Left kidney (tissue), 2 donors: ENCODE data around the gene BRME1. TPM values are rescaled to one million over a fixed set of nuclear protein-coding genes. Genes with fewer than 3 reads are reported as not detected.
A peak's percentile ranks its signal among the peaks of the same experiment; 100 is the strongest.

Source experiments
- DNase-seq: peaks from one replicate; pipeline ENCODE4 v3.0.0-alpha.2; 2013
- polyA plus RNA-seq: library from polyadenylated mRNA; unstranded; fragments of 120-200 nt; gene quantifications from one replicate; pipeline ENCODE4 v1.2.1, GENCODE V29; 2013; ENCODE audit not compliant: insufficient read length

BRME1 gene
- polyA plus RNA-seq, 1 donor: 6.8 TPM

- no peak for DNase-seq
Measured at GRCh38 chr19:13888281-13888680, 17.6 kb downstream of the BRME1 start.

- DNase-seq: no peak
Measured at GRCh38 chr19:13887517-13887916, 18.4 kb downstream of the BRME1 start.

- no peak for DNase-seq
Measured at GRCh38 chr19:13887018-13887436, 18.9 kb downstream of the BRME1 start.

DNA sequence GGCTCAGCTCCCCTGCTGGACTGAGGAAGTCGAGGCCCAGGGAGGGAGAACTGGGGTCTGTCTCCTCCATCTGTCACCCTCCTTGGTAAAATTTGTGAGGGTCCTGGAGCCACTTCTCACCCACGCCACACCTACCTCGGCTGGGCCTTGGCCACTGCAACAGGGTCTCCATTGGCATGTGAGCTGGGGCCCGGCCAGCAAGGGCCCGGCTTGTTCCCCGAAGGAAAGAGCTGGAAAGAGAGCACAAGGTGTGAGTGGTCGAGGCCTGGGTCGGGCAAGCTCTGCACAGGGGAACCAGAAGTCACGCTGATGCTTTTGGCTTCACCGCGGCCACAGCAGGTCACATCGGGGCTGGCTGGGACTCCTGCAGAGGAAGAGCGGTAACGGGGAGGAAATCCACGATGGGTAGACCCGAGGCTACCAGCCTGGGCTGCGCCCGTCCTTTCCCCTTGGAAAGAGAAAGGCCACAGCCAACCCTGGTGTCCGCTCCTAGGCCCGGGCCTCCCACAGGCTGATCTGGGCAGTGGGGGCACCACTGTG, 20.0 kb downstream of the BRME1 start:
- DNase-seq: no peak

- no peak for DNase-seq
Measured at GRCh38 chr19:13884726-13885591, 21.0 kb downstream of the BRME1 start.

DNA sequence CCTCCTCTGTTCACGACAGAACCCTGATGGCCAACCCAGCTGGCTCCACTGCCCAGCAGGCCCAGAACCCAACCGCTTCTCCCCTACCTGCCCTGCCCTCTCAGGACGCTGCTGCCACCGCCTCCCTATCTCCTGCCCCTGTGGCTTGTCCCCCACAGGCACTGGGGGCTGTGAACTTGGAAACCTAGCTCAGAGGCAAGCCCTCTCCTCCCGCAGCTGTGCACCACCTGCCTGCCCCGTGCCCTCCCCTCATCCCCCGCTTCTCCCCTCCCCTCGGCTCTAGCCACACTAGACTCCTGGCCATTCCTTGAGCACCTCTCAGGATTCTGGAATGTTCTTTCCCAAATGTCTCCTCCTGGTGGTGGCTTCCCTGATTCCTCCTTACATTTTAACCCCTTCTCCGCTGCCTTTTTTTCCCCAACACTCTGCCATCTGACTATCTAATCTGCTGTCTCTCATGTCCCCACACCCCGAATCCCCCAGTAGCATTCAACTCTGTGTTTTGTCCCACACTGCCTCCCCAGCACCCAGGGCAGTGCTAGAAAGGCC, 22.3 kb downstream of the BRME1 start:
- DNase-seq: no peak

DNA sequence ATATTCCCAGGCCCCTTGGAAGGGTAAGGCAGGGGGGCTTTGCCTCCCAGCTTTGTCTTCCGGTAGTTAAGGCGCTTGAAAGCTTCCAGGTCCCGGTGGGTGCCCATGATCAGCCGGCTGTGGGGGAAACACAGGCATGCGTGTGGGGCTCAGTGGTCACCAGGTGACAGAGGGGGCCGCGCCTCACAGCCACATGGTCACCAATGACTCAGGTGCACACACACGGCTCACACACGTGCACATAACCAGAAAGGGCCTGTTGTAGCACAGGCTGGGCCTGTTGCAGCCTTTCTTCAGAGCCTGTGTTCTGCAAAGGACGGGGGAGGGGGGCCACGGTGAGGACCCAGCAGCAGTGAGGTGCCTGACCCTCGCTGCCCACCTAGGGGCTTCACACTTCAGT, 23.1 kb downstream of the BRME1 start:
- DNase-seq: no peak

- no peak for DNase-seq
Measured at GRCh38 chr19:13882419-13882795, 23.5 kb downstream of the BRME1 start.

- no peak for DNase-seq
Measured at GRCh38 chr19:13881692-13882418, 24.1 kb downstream of the BRME1 start.

DNA sequence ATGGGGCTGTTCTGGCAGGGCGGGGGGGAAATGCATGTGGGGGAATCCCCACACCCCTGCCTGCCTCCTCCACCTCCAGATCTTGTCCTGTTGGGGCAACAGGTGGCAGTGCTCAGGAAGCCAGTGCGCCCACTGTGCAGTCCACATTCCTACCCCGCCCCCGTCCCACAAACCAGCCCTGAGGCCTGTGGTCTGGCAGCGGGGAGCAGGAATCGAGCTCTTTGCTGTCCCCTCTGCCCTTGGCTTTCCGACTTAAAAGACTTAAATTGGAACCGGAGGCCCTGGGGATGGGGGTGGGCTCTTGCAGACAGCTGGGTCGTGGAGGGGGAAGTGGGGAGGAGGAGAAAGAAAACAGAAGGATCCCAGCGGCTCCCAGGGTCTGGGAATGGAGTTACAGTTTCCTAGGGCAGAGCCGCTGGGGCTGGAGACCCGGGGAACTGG, 24.6 kb downstream of the BRME1 start:
- no peak for DNase-seq

DNA sequence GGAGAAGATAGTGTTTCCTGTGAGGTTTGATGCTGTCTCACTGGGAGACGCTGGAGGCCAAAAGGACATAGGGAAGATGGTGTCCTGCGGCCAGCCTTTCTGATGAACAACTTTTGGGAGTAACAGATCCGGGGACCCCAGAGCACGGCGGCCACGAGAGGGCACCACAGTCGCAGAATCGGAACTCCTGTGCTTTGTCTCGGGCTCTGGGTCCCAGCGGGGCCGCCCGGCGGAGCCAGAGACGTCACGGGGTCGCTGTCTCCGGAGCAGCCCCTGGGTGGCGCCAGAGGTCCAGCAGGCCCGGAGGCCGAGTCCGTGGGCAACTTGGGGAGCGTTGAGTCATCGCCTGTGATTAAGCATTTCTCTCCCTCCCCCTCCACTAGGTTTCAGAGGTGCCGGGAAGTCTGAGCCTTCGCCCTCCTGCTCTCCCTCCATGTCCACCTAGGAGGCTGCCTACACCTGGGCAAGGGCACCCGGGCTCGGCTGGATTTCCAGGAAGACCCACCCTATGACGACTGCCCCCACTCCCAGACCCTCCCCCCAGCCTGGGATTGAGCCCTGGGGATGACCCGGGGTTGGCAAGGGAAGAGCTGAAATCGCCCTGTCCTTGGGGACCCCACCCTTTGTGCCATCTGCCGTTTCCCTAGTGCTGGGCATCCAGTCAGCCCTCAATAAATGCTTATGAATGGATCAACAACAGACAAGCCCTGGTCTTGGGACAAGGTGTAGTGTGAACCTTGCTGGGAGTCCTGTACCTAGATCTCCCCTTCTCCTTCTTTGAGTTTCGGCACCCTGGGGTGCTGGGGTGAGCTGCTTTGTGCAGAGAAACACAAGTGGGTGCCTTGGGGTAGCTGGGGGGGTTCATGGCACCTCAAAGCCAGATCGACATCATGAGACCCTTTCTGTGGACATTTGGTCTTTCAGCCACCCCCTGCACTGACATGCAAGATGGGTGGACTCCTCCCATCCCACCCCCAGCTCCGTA, 25.6 kb downstream of the BRME1 start:
- peak; percentile 92 for DNase-seq

- no peak for DNase-seq
Measured at GRCh38 chr19:13877303-13877702, 28.6 kb downstream of the BRME1 start.

GRCh38 chr19:13876834-13877233, 29.1 kb downstream of the BRME1 start, which contains the start of gene NANOS3:
Gene NANOS3, plus strand, starts transcription at chr19:13877134. Its CDS starts 115 bp downstream, at chr19:13877249.
- no peak for DNase-seq

- no peak for DNase-seq
Measured at GRCh38 chr19:13875824-13876223, 30.1 kb downstream of the BRME1 start.

GRCh38 chr19:13873834-13874515, 31.9 kb downstream of the BRME1 start:
- DNase-seq: no peak

- DNase-seq: no peak
Measured at GRCh38 chr19:13872695-13873389, 33.1 kb downstream of the BRME1 start.

GRCh38 chr19:13872339-13872694, 33.6 kb downstream of the BRME1 start:
- DNase-seq: no peak

DNA sequence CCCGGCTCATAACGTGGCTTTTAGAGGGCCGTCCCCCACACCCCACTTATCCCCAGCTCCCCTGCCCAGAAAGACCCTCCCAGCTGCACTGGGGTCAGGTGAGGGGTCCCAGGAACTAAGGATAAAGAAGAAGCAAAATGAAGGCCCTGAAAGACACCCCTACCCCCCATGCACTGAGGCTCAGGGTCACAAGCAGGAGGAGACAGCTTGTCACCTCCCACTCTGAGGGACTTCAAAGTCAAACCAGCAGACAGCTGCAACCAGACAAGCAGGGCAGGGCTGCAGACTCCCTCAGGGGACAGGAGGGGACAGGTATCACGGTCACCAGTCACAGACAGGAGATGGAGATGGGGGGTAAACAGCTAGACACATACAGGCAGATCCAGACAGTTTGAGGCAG, 35.0 kb downstream of the BRME1 start:
- no peak for DNase-seq

- DNase-seq: no peak
Measured at GRCh38 chr19:13869281-13869680, 36.6 kb downstream of the BRME1 start.

DNA sequence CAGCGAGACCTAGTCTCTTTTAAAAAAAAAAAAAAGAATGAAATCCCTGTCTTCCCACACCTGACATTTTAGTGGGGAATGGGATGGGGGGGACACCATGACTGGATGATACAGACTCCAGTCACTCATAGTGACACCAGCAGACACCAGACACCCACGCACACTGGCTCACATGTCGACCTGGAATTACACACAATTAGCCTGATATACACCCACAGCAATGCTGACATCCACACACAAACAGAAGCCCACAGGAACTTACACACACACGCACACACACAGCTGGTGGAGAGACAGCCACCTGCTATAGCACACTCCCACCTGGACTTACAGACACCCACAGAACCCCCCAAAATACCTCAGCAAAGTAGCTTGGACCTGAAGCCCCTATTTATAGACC, 37.3 kb downstream of the BRME1 start:
- no peak for DNase-seq
